ENCODE data around the gene FGB. TPM values are rescaled to one million over a fixed set of nuclear protein-coding genes. Genes with fewer than 3 reads are reported as not detected.

FGB gene
- polyA plus RNA-seq, 2 donors, result not detected

GRCh38 chr4:154564311-154564710, 1.5 kb downstream of the FGB start:
- no peaks in the 10 kb centered on the region for H3K36me3 ChIP-seq (ENCODE audit: control insufficient read depth in 2 of 2, insufficient read depth in 2 of 2, low read length in 1 of 2)
- H3K27ac ChIP-seq (ENCODE audit: low read depth in 2 of 2, low read length in 1 of 2), result no peak overlapping the region
- 46 to 76% methylated on average over 1 of the region's 1 CpG for WGBS, 2 donors
- H3K27me3 ChIP-seq (ENCODE audit: control insufficient read depth in 1 of 2, insufficient read depth in 2 of 2, low read length in 2 of 2), result no peaks in the 10 kb centered on the region
- no peaks in the 10 kb centered on the region for H3K4me1 ChIP-seq (ENCODE audit: control insufficient read depth in 2 of 2, insufficient read depth in 2 of 2, low read length in 1 of 2)
- no peak overlapping the region for H3K4me3 ChIP-seq (ENCODE audit: low read depth in 1 of 2, low read length in 2 of 2)
- H3K9me3 ChIP-seq (ENCODE audit: control insufficient read depth in 2 of 2, insufficient read depth in 1 of 2, low read depth in 1 of 2, low read length in 1 of 2), result no peaks in the 10 kb centered on the region

DNA sequence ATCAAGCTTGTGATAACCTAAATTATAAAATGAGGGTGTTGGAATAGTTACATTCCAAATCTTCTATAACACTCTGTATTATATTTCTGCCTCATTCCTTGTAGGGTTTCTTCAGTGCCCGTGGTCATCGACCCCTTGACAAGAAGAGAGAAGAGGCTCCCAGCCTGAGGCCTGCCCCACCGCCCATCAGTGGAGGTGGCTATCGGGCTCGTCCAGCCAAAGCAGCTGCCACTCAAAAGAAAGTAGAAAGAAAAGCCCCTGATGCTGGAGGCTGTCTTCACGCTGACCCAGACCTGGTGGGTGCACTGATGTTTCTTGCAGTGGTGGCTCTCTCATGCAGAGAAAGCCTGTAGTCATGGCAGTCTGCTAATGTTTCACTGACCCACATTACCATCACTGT, 2.9 kb downstream of the FGB start:
- whole genome bisulfite sequencing, 2 donors, result 88 to 90% methylated on average over 6 of the region's 6 CpGs
- Histone ChIP-seq H3K27me3 (ENCODE audit: control insufficient read depth in 1 of 2, insufficient read depth in 2 of 2, low read length in 2 of 2) (no peaks in the 10 kb centered on the region), H3K9me3 (ENCODE audit: control insufficient read depth in 2 of 2, insufficient read depth in 1 of 2, low read depth in 1 of 2, low read length in 1 of 2) (no peaks in the 10 kb centered on the region), H3K36me3 (ENCODE audit: control insufficient read depth in 2 of 2, insufficient read depth in 2 of 2, low read length in 1 of 2) (no peaks in the 10 kb centered on the region), H3K27ac (ENCODE audit: low read depth in 2 of 2, low read length in 1 of 2) (no peak overlapping the region), H3K4me1 (ENCODE audit: control insufficient read depth in 2 of 2, insufficient read depth in 2 of 2, low read length in 1 of 2) (no peaks in the 10 kb centered on the region), H3K4me3 (ENCODE audit: low read depth in 1 of 2, low read length in 2 of 2) (no peak overlapping the region)

GRCh38 chr4:154566639-154567204, 3.9 kb downstream of the FGB start:
- Histone ChIP-seq H3K36me3 (ENCODE audit: control insufficient read depth in 2 of 2, insufficient read depth in 2 of 2, low read length in 1 of 2) (no peaks in the 10 kb centered on the region), H3K27ac (ENCODE audit: low read depth in 2 of 2, low read length in 1 of 2) (no peak overlapping the region), H3K9me3 (ENCODE audit: control insufficient read depth in 2 of 2, insufficient read depth in 1 of 2, low read depth in 1 of 2, low read length in 1 of 2) (no peaks in the 10 kb centered on the region), H3K27me3 (ENCODE audit: control insufficient read depth in 1 of 2, insufficient read depth in 2 of 2, low read length in 2 of 2) (no peaks in the 10 kb centered on the region), H3K4me1 (ENCODE audit: control insufficient read depth in 2 of 2, insufficient read depth in 2 of 2, low read length in 1 of 2) (no peaks in the 10 kb centered on the region), H3K4me3 (ENCODE audit: low read depth in 1 of 2, low read length in 2 of 2) (no peak overlapping the region)
- WGBS, 2 donors, result 72 to 76% methylated on average over 5 of the region's 5 CpGs

DNA sequence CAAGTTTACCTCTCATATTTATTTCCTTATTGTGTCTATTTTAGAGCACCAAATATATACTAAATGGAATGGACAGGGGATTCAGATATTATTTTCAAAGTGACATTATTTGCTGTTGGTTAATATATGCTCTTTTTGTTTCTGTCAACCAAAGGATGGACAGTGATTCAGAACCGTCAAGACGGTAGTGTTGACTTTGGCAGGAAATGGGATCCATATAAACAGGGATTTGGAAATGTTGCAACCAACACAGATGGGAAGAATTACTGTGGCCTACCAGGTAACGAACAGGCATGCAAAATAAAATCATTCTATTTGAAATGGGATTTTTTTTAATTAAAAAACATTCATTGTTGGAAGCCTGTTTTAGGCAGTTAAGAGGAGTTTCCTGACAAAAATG, 6.2 kb downstream of the FGB start:
- Histone ChIP-seq H3K27me3 (ENCODE audit: control insufficient read depth in 1 of 2, insufficient read depth in 2 of 2, low read length in 2 of 2) (no peaks in the 10 kb centered on the region), H3K27ac (ENCODE audit: low read depth in 2 of 2, low read length in 1 of 2) (no peak overlapping the region), H3K9me3 (ENCODE audit: control insufficient read depth in 2 of 2, insufficient read depth in 1 of 2, low read depth in 1 of 2, low read length in 1 of 2) (no peaks in the 10 kb centered on the region), H3K4me3 (ENCODE audit: low read depth in 1 of 2, low read length in 2 of 2) (no peak overlapping the region), H3K4me1 (ENCODE audit: control insufficient read depth in 2 of 2, insufficient read depth in 2 of 2, low read length in 1 of 2) (no peaks in the 10 kb centered on the region), H3K36me3 (ENCODE audit: control insufficient read depth in 2 of 2, insufficient read depth in 2 of 2, low read length in 1 of 2) (no peaks in the 10 kb centered on the region)
- WGBS, 2 donors, result 25 to 35% methylated on average over 3 of the region's 3 CpGs

- no peaks in the 10 kb centered on the region for H3K4me1 ChIP-seq (ENCODE audit: control insufficient read depth in 2 of 2, insufficient read depth in 2 of 2, low read length in 1 of 2)
- H3K4me3 ChIP-seq (ENCODE audit: low read depth in 1 of 2, low read length in 2 of 2), result no peak overlapping the region
- H3K36me3 ChIP-seq (ENCODE audit: control insufficient read depth in 2 of 2, insufficient read depth in 2 of 2, low read length in 1 of 2), result no peaks in the 10 kb centered on the region
- no peaks in the 10 kb centered on the region for H3K9me3 ChIP-seq (ENCODE audit: control insufficient read depth in 2 of 2, insufficient read depth in 1 of 2, low read depth in 1 of 2, low read length in 1 of 2)
- 90 to 91% methylated on average over 5 of the region's 5 CpGs for WGBS, 2 donors
- no peak overlapping the region for H3K27ac ChIP-seq (ENCODE audit: low read depth in 2 of 2, low read length in 1 of 2)
- H3K27me3 ChIP-seq (ENCODE audit: control insufficient read depth in 1 of 2, insufficient read depth in 2 of 2, low read length in 2 of 2), result no peaks in the 10 kb centered on the region
Measured at GRCh38 chr4:154569584-154569983, 6.8 kb downstream of the FGB start.

GRCh38 chr4:154573190-154573870, 10.5 kb downstream of the FGB start:
- Histone ChIP-seq H3K36me3 (ENCODE audit: control insufficient read depth in 2 of 2, insufficient read depth in 2 of 2, low read length in 1 of 2) (no peaks in the 10 kb centered on the region), H3K4me3 (ENCODE audit: low read depth in 1 of 2, low read length in 2 of 2) (no peak overlapping the region), H3K27me3 (ENCODE audit: control insufficient read depth in 1 of 2, insufficient read depth in 2 of 2, low read length in 2 of 2) (no peaks in the 10 kb centered on the region), H3K4me1 (ENCODE audit: control insufficient read depth in 2 of 2, insufficient read depth in 2 of 2, low read length in 1 of 2) (no peaks in the 10 kb centered on the region), H3K27ac (ENCODE audit: low read depth in 2 of 2, low read length in 1 of 2) (no peak overlapping the region), H3K9me3 (ENCODE audit: control insufficient read depth in 2 of 2, insufficient read depth in 1 of 2, low read depth in 1 of 2, low read length in 1 of 2) (no peaks in the 10 kb centered on the region)
- 72 to 81% methylated on average over 5 of the region's 5 CpGs for WGBS, 2 donors

GRCh38 chr4:154574311-154574710, 11.5 kb downstream of the FGB start:
- WGBS, 2 donors, result 66 to 67% methylated on average over 3 of the region's 3 CpGs

DNA sequence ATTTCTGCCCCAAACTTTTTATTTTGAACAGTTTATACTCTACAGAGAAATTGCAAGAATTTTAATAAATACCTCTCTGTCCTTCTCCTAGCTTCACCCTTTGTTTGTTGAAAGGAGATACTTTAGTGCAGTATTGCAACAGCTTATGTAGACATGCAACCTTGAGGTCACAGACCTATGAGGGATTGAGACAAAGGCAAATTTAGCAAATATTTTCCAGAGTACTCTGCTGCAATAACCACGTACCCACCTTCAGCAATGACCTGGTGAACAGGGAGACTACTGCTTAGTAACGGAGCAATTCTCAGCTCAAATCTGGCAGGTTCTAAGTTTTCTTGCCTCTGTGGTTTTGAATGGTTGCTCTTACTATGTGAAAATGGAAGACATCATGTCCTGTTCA, 14.5 kb downstream of the FGB start:
- Histone ChIP-seq H3K27ac (ENCODE audit: low read depth in 2 of 2, low read length in 1 of 2) (no peak overlapping the region), H3K4me3 (ENCODE audit: low read depth in 1 of 2, low read length in 2 of 2) (no peak overlapping the region), H3K36me3 (ENCODE audit: control insufficient read depth in 2 of 2, insufficient read depth in 2 of 2, low read length in 1 of 2) (no peaks in the 10 kb centered on the region), H3K9me3 (ENCODE audit: control insufficient read depth in 2 of 2, insufficient read depth in 1 of 2, low read depth in 1 of 2, low read length in 1 of 2) (no peaks in the 10 kb centered on the region), H3K27me3 (ENCODE audit: control insufficient read depth in 1 of 2, insufficient read depth in 2 of 2, low read length in 2 of 2) (no peaks in the 10 kb centered on the region), H3K4me1 (ENCODE audit: control insufficient read depth in 2 of 2, insufficient read depth in 2 of 2, low read length in 1 of 2) (no peaks in the 10 kb centered on the region)
- 68 to 79% methylated on average over 2 of the region's 2 CpGs for WGBS, 2 donors

More at GRCh38 chr4:154574311-154574710, 11.5 kb downstream of the FGB start:
- Histone ChIP-seq H3K4me1 (ENCODE audit: control insufficient read depth in 2 of 2, insufficient read depth in 2 of 2, low read length in 1 of 2) (no peaks in the 10 kb centered on the region), H3K27me3 (ENCODE audit: control insufficient read depth in 1 of 2, insufficient read depth in 2 of 2, low read length in 2 of 2) (no peaks in the 10 kb centered on the region), H3K36me3 (ENCODE audit: control insufficient read depth in 2 of 2, insufficient read depth in 2 of 2, low read length in 1 of 2) (no peaks in the 10 kb centered on the region), H3K9me3 (ENCODE audit: control insufficient read depth in 2 of 2, insufficient read depth in 1 of 2, low read depth in 1 of 2, low read length in 1 of 2) (no peaks in the 10 kb centered on the region), H3K27ac (ENCODE audit: low read depth in 2 of 2, low read length in 1 of 2) (no peak overlapping the region), H3K4me3 (ENCODE audit: low read depth in 1 of 2, low read length in 2 of 2) (no peak overlapping the region)

DNA sequence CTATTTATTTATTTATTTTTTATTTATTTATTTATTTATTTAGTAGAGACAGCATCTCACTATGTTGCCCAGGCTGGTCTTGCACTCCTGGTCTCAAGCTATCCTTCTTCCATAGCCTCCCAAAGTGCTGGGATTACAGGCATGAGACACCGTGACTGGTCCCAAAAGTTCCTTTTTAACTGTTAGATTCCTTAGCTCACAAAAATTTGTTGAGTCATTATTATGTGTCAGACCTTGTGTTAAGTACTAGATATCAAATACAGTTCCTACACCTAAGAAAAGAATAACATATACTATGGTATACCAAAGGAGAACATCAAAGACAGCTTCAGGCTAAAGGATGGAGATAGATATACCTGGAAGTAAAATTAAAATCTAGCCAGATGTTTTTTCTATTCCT, 16.1 kb downstream of the FGB start:
- Histone ChIP-seq H3K27me3 (ENCODE audit: control insufficient read depth in 1 of 2, insufficient read depth in 2 of 2, low read length in 2 of 2) (no peaks in the 10 kb centered on the region), H3K4me1 (ENCODE audit: control insufficient read depth in 2 of 2, insufficient read depth in 2 of 2, low read length in 1 of 2) (no peaks in the 10 kb centered on the region), H3K27ac (ENCODE audit: low read depth in 2 of 2, low read length in 1 of 2) (no peak overlapping the region), H3K4me3 (ENCODE audit: low read depth in 1 of 2, low read length in 2 of 2) (no peak overlapping the region), H3K9me3 (ENCODE audit: control insufficient read depth in 2 of 2, insufficient read depth in 1 of 2, low read depth in 1 of 2, low read length in 1 of 2) (no peaks in the 10 kb centered on the region), H3K36me3 (ENCODE audit: control insufficient read depth in 2 of 2, insufficient read depth in 2 of 2, low read length in 1 of 2) (no peaks in the 10 kb centered on the region)
- WGBS, 2 donors, result 55 to 65% methylated on average over 1 of the region's 1 CpG

DNA sequence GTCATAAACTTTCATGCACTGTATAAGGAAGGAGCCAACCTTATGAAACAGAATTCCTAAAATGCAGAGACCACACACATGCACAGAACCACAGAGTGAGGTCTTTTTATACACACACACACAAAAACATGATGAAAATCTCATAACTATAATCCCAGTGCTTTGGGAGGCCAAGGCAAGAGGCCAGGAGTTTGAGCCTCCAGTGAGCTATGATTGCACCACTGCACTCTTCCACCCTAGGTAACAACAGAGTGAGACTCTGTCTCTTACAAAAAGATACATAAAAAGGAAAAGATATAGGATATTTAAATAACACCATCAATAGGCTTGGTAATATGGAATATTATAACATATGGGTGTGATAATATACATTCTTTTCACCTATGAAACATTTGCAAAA, 17.1 kb downstream of the FGB start:
- H3K9me3 ChIP-seq (ENCODE audit: control insufficient read depth in 2 of 2, insufficient read depth in 1 of 2, low read depth in 1 of 2, low read length in 1 of 2), result no peaks in the 10 kb centered on the region
- no peaks in the 10 kb centered on the region for H3K27me3 ChIP-seq (ENCODE audit: control insufficient read depth in 1 of 2, insufficient read depth in 2 of 2, low read length in 2 of 2)
- H3K4me3 ChIP-seq (ENCODE audit: low read depth in 1 of 2, low read length in 2 of 2), result no peak overlapping the region
- H3K4me1 ChIP-seq (ENCODE audit: control insufficient read depth in 2 of 2, insufficient read depth in 2 of 2, low read length in 1 of 2), result no peaks in the 10 kb centered on the region
- H3K27ac ChIP-seq (ENCODE audit: low read depth in 2 of 2, low read length in 1 of 2), result no peak overlapping the region
- H3K36me3 ChIP-seq (ENCODE audit: control insufficient read depth in 2 of 2, insufficient read depth in 2 of 2, low read length in 1 of 2), result no peaks in the 10 kb centered on the region
